Sigmoid colon (tissue), 4 donors: ENCODE results near the gene ABHD12.

Experiments
- CTCF ChIP-seq, 4 experiments: fragments of 450-650 bp in 3 of 4; fragments of 200-600 bp in 1 of 4; IDR thresholded peaks; one replicate each; pipeline ENCODE4 v1.5.1; 2016 to 2019; ENCODE audit warnings: antibody characterized with exemption in 4 of 4, mild to moderate bottlenecking in 3 of 4, moderate library complexity in 2 of 4
- EP300 ChIP-seq, 4 donors: sonication (generic); formaldehyde crosslinking; IDR thresholded peaks; one replicate each; pipeline ENCODE4 v1.6.1; 2017; ENCODE audit warnings: antibody characterized with exemption in 4 of 4
- POLR2A ChIP-seq, 2 donors: fragments of 450-650 bp; IDR thresholded peaks; one replicate each; pipeline ENCODE4 v1.6.1; 2016; ENCODE audit warnings: antibody characterized with exemption in 2 of 2, mild to moderate bottlenecking in 2 of 2, moderate library complexity in 2 of 2
- POLR2AphosphoS5 ChIP-seq, 4 donors: sonication (generic); formaldehyde crosslinking; IDR thresholded peaks; one replicate each; pipeline ENCODE4 v1.6.1; 2017; ENCODE audit warnings: antibody characterized with exemption in 4 of 4

- no peak for TF ChIP-seq CTCF (IDR thresholded peaks at IDR 0.05)
- TF ChIP-seq POLR2AphosphoS5 (IDR thresholded peaks at IDR 0.05), result no peak
- no peak for TF ChIP-seq POLR2A (IDR thresholded peaks at IDR 0.05)
- TF ChIP-seq EP300 (IDR thresholded peaks at IDR 0.05), result no peak
These were observed 139.6 kb downstream of the ABHD12 start for GRCh38 chr20:25251019-25251418.
